DND-41 (cell line): ENCODE results near the gene GIT1.

Experiments
- ATAC-seq: fragments of 200-7000 bp; cut with Tn5 transposase; 3 replicates; pipeline ENCODE4 v1.9.1; 2021; ENCODE audit warnings: low read depth; ENCODE audit not compliant: insufficient read depth
- DNase-seq: peaks from one replicate; pipeline ENCODE4 v3.0.0-alpha.2; 2020
- H2AFZ ChIP-seq: 2 replicates; pipeline ENCODE4 v1.6.0; 2012; ENCODE audit warnings: low read depth, low read length
- H3K27ac ChIP-seq: 2 replicates; pipeline ENCODE4 v1.5.1; 2012; ENCODE audit warnings: low read length, inconsistent platforms
- H3K27me3 ChIP-seq: fragments of 200-600 bp; sonication (generic); 2 replicates; pipeline ENCODE4 v1.6.0; 2012; ENCODE audit warnings: low read length, mild to moderate bottlenecking, inconsistent platforms; ENCODE audit not compliant: insufficient read depth, poor library complexity
- H3K36me3 ChIP-seq: 2 replicates; pipeline ENCODE4 v1.5.1; 2012; ENCODE audit warnings: low read length, inconsistent platforms; ENCODE audit not compliant: insufficient read depth
- H3K4me1 ChIP-seq: 2 replicates; pipeline ENCODE4 v1.5.1; 2012; ENCODE audit warnings: mild to moderate bottlenecking, low read length; ENCODE audit not compliant: insufficient read depth
- H3K4me2 ChIP-seq: 2 replicates; pipeline ENCODE4 v1.6.0; 2012; ENCODE audit warnings: mild to moderate bottlenecking, moderate library complexity, low read length, inconsistent platforms; ENCODE audit not compliant: insufficient read depth
- H3K4me3 ChIP-seq, 2 experiments: fragments of 200-600 bp in 1 of 2; shearing (Covaris generic) in 1 of 2; 2 replicates each; pipeline ENCODE4 v1.5.1; 2012 to 2016; ENCODE audit warnings: inconsistent platforms in 2 of 2, low read length in 2 of 2, mild to moderate bottlenecking in 2 of 2, low read depth in 1 of 2, moderate library complexity in 1 of 2
- H3K79me2 ChIP-seq: 2 replicates; pipeline ENCODE4 v1.6.0; 2012; ENCODE audit warnings: low read length, inconsistent platforms; ENCODE audit not compliant: insufficient read depth
- H3K9ac ChIP-seq: 2 replicates; pipeline ENCODE4 v1.6.0; 2012; ENCODE audit warnings: low read depth, mild to moderate bottlenecking, inconsistent platforms, low read length, moderate library complexity
- H3K9me3 ChIP-seq: 2 replicates; pipeline ENCODE4 v1.5.1; 2012; ENCODE audit warnings: low read length, moderate library complexity, mild to moderate bottlenecking, inconsistent platforms; ENCODE audit not compliant: insufficient read depth, severe bottlenecking
- H4K20me1 ChIP-seq: 2 replicates; pipeline ENCODE4 v1.6.0; 2012; ENCODE audit warnings: low read length; ENCODE audit not compliant: insufficient read depth
- CTCF ChIP-seq: IDR thresholded peaks from 2 replicates; pipeline ENCODE4 v1.5.1; 2012; ENCODE audit warnings: borderline replicate concordance, low read length, moderate library complexity, mild to moderate bottlenecking; ENCODE audit not compliant: poor library complexity, severe bottlenecking; ENCODE audit errors: extremely low read depth
- EZH2 ChIP-seq: IDR thresholded peaks from 3 replicates; pipeline ENCODE4 v1.6.1; 2012; ENCODE audit warnings: borderline replicate concordance, low read depth, mild to moderate bottlenecking, moderate library complexity, low read length, inconsistent platforms; ENCODE audit not compliant: severe bottlenecking

The GIT1 gene

GRCh38 chr17:29594519-29595090, 5.2 kb upstream of the GIT1 start:
- peak overlapping the region in 1 of 2 experiments; percentile 72; a peak in 2 of 4 replicates for H3K4me3 ChIP-seq
- no peaks in the 10 kb centered on the region for H3K9me3 ChIP-seq
- H4K20me1 ChIP-seq, result peaks cover 34% of the 10 kb centered on the region
- no peak overlapping the region for H3K27ac ChIP-seq
- H3K4me1 ChIP-seq, result peaks cover 50% of the 10 kb centered on the region
- H3K36me3 ChIP-seq, result no peaks in the 10 kb centered on the region
- H2AFZ ChIP-seq, result no peak overlapping the region
- H3K9ac ChIP-seq, result no peak overlapping the region
- peaks cover 17% of the 10 kb centered on the region for H3K79me2 ChIP-seq
- no peak for TF ChIP-seq EZH2
- TF ChIP-seq CTCF, result no peak
- peaks cover 6% of the 10 kb centered on the region for H3K27me3 ChIP-seq
- ATAC-seq, result no peak
- DNase-seq, result no peak
- H3K4me2 ChIP-seq, result peak overlapping the region; percentile 98

DNA sequence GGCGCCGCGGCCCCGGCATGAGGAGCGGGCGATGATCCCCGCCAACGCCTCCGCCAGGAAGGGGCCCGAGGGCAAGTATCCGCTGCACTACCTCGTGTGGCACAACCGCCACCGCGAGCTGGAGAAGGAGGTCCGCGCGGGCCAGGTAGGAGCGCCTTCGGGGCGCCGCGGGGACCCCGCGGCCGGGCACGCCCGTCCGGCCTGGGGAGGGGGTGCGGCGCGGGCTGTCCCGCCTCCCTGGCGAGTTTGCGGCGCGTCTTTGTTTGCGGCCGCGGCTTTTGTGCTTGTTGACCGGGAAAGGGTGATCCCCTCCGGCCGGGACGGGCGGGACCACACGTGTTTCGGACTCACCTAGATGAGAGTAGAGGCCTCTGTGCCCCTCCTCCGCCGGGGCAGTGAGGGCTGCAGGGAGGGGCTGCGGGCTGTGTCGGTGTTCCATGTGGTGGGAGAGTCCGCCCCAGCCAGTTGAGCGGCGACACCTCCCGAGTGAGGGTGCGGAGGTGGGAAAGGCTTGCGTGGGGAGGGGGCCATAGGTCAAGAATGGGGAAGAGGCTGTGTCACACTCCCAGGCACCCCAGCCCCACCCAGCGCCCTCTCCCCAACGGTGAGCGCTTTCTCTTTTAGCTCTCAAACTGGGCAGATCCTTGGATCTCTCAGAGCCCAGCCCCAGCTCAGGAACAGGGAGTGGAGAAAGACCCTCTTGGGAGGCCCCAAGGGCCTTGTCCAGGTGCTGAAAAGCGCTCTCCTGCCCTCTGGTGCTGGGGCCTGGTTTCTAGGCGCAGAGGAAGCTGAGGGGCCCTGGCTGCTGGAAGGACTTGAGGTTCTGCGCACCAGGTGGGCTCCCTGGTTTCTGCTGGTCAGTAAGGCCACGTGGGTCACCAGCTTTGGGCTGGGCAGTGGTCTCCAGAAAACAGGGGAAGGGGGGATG, 4.4 kb upstream of the GIT1 start:
- no peak overlapping the region for H3K27ac ChIP-seq

GRCh38 chr17:29592850-29593551, 3.6 kb upstream of the GIT1 start, which contains the start of gene ANKRD13B:
Gene ANKRD13B (plus strand): TSS chr17:29593132. CDS start chr17:29593622, 490 bp downstream.
- Histone ChIP-seq H3K27me3 (peaks cover 6% of the 10 kb centered on the region), H3K4me1 (peaks cover 59% of the 10 kb centered on the region), H2AFZ (peak within 1 kb of the TSS; percentile 73), H3K79me2 (peaks cover 28% of the 10 kb centered on the region), H3K9ac (peak within 1 kb of the TSS; percentile 59), H3K4me2 (peak within 1 kb of the TSS; percentile 98), H3K9me3 (no peaks in the 10 kb centered on the region), H3K4me3 (peak within 1 kb of the TSS; percentile 66 to 72; a peak in 3 of 4 replicates), H3K36me3 (no peaks in the 10 kb centered on the region), H4K20me1 (peaks cover 43% of the 10 kb centered on the region), H3K27ac (peak within 1 kb of the TSS; percentile 40)
- DNase-seq (peak; percentile 62), ATAC-seq (peak; percentile 17; the same call in 1 of the 3 replicates)
- TF ChIP-seq CTCF (no peak), EZH2 (no peak)

More for the DNA sequence above, 4.4 kb upstream of the GIT1 start:
- Histone ChIP-seq H3K4me3 (peak overlapping the region; percentile 66 to 72; a peak in 3 of 4 replicates), H4K20me1 (peaks cover 34% of the 10 kb centered on the region), H3K27me3 (peaks cover 6% of the 10 kb centered on the region), H2AFZ (peak overlapping the region; percentile 73), H3K79me2 (peaks cover 19% of the 10 kb centered on the region), H3K9me3 (no peaks in the 10 kb centered on the region), H3K4me2 (peak overlapping the region; percentile 98), H3K9ac (peak overlapping the region; percentile 59), H3K36me3 (no peaks in the 10 kb centered on the region), H3K4me1 (peaks cover 50% of the 10 kb centered on the region)
- peak; percentile 41 for ATAC-seq
- peak; percentile 66 for DNase-seq
- TF ChIP-seq EZH2, result peak; percentile 65
- TF ChIP-seq CTCF, result peak; percentile 70
